DOHH2 (cell line): Measurements from ENCODE around the gene GAMT.

Source experiments
- H3F3A ChIP-seq: fragments of 200-600 bp; sonication (generic), shearing (Covaris generic); 2 replicates; pipeline ENCODE4 v1.6.0; 2016; ENCODE audit warnings: antibody characterized with exemption, mild to moderate bottlenecking; ENCODE audit not compliant: control insufficient read depth, insufficient read depth
- H3K27ac ChIP-seq: fragments of 200-600 bp; sonication (generic); 2 replicates; pipeline ENCODE4 v1.5.1; 2014; ENCODE audit warnings: low read depth, mild to moderate bottlenecking, low read length, moderate library complexity
- H3K27me3 ChIP-seq: fragments of 200-600 bp; sonication (generic); 2 replicates; pipeline ENCODE4 v1.6.1; 2014; ENCODE audit warnings: mild to moderate bottlenecking, low read length, mixed read lengths; ENCODE audit not compliant: control insufficient read depth
- H3K36me3 ChIP-seq: fragments of 200-600 bp; sonication (generic); 2 replicates; pipeline ENCODE4 v1.6.1; 2014; ENCODE audit warnings: mild to moderate bottlenecking, low read length, moderate library complexity, mixed read lengths; ENCODE audit not compliant: control insufficient read depth
- H3K4me1 ChIP-seq: fragments of 200-600 bp; sonication (generic); 2 replicates; pipeline ENCODE4 v1.6.1; 2014; ENCODE audit warnings: mild to moderate bottlenecking, low read length, mixed read lengths; ENCODE audit not compliant: control insufficient read depth
- H3K4me2 ChIP-seq: fragments of 200-600 bp; sonication (generic); 2 replicates; pipeline ENCODE4 v1.6.0; 2014; ENCODE audit warnings: mild to moderate bottlenecking, low read length, moderate library complexity
- H3K4me3 ChIP-seq: fragments of 200-600 bp; sonication (generic); 2 replicates; pipeline ENCODE4 v1.5.1; 2014; ENCODE audit warnings: mild to moderate bottlenecking, low read length, mixed read lengths
- H3K79me2 ChIP-seq: fragments of 200-600 bp; sonication (generic); 2 replicates; pipeline ENCODE4 v1.6.1; 2014; ENCODE audit warnings: mild to moderate bottlenecking, low read length, mixed read lengths; ENCODE audit not compliant: control insufficient read depth
- H3K9me2 ChIP-seq: fragments of 200-600 bp; sonication (generic); replicated peaks from 2 replicates; pipeline ENCODE4 v1.6.1; 2014; ENCODE audit warnings: mild to moderate bottlenecking, low read length, mixed read lengths; ENCODE audit not compliant: control insufficient read depth
- H3K9me3 ChIP-seq: fragments of 200-600 bp; sonication (generic); 2 replicates; pipeline ENCODE4 v1.6.1; 2014; ENCODE audit warnings: antibody characterized with exemption, low read length, mixed read lengths; ENCODE audit not compliant: control insufficient read depth, insufficient read depth
- H4K20me1 ChIP-seq: fragments of 200-600 bp; sonication (generic); 2 replicates; pipeline ENCODE4 v1.6.0; 2014; ENCODE audit warnings: low read depth, mild to moderate bottlenecking, antibody characterized with exemption, low read length, moderate library complexity; ENCODE audit not compliant: control insufficient read depth, insufficient read depth
- EZH2phosphoT487 ChIP-seq: fragments of 200-600 bp; sonication (generic); IDR thresholded peaks from 2 replicates; pipeline ENCODE4 v1.6.1; 2017; ENCODE audit warnings: borderline replicate concordance, mild to moderate bottlenecking, antibody characterized with exemption, low read length, moderate library complexity, mixed read lengths
- TF ChIP-seq, protein P1 (sequence below): fragments of 200-600 bp; sonication (generic); IDR thresholded peaks from one replicate; pipeline ENCODE4 v1.5.1; 2014; ENCODE audit warnings: antibody characterized with exemption, mild to moderate bottlenecking, low read depth, low read length; ENCODE audit not compliant: poor library complexity, severe bottlenecking

GAMT gene

DNA sequence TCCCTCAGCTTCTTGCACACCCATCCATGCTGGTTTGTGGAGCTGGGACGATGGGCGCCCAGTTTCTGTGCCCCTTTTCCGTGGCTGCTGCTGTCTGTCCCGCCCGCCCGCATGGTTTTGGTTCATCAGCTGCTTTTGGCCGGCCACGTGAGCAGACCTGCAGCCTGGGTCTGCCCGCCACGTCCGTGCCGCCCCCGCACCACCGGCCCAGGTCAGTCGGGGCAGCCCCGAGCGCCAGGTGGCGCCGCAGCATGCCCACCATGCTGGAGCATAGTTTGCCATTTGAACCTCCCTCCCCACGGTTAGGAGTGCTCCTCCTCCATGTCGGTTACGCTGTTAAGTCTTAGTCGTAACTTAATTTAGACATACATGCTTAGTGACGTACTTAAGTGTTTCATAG, 21.6 kb upstream of the GAMT start:
- Histone ChIP-seq H3K4me1 (no peaks in the 10 kb centered on the region), H3K27me3 (no peaks in the 10 kb centered on the region), H3F3A (no peaks in the 10 kb centered on the region), H3K27ac (no peak overlapping the region), H3K4me3 (no peak overlapping the region), H4K20me1 (no peaks in the 10 kb centered on the region; the same call in 1 of the 2 replicates), H3K79me2 (peaks cover 83% of the 10 kb centered on the region), H3K9me2 (no peaks in the 10 kb centered on the region), H3K36me3 (peaks cover 95% of the 10 kb centered on the region), H3K4me2 (no peak overlapping the region), H3K9me3 (no peaks in the 10 kb centered on the region)
- TF ChIP-seq, protein P1, sequence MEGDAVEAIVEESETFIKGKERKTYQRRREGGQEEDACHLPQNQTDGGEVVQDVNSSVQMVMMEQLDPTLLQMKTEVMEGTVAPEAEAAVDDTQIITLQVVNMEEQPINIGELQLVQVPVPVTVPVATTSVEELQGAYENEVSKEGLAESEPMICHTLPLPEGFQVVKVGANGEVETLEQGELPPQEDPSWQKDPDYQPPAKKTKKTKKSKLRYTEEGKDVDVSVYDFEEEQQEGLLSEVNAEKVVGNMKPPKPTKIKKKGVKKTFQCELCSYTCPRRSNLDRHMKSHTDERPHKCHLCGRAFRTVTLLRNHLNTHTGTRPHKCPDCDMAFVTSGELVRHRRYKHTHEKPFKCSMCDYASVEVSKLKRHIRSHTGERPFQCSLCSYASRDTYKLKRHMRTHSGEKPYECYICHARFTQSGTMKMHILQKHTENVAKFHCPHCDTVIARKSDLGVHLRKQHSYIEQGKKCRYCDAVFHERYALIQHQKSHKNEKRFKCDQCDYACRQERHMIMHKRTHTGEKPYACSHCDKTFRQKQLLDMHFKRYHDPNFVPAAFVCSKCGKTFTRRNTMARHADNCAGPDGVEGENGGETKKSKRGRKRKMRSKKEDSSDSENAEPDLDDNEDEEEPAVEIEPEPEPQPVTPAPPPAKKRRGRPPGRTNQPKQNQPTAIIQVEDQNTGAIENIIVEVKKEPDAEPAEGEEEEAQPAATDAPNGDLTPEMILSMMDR: no peak
- TF ChIP-seq EZH2phosphoT487: no peak

DNA sequence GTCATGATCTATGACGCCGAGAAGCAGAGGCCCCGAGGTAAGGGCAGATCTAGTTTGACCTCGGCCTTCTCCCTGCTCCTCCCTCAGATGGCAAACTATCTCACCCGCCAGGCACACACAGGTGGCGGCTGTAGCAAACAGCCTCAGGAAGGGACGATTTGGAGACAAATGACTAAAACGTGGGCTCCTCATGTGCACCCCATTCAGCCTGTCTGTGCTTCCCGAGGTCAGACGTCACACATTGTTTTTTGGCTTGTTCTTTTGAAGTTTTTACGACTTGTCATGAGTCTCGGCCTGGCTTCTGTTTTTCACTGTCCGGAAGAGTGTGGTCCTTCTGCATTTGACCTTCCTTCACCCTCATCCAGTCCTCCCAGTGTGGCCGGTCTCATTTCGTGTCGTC, 21.0 kb upstream of the GAMT start:
- no peaks in the 10 kb centered on the region for H3F3A ChIP-seq
- no peaks in the 10 kb centered on the region for H3K4me1 ChIP-seq
- H3K9me3 ChIP-seq: no peaks in the 10 kb centered on the region
- TF ChIP-seq, protein P1: no peak
- TF ChIP-seq EZH2phosphoT487: no peak
- no peaks in the 10 kb centered on the region for H3K27me3 ChIP-seq
- H3K36me3 ChIP-seq: peaks cover 95% of the 10 kb centered on the region
- H3K27ac ChIP-seq: no peak overlapping the region
- H3K9me2 ChIP-seq: no peaks in the 10 kb centered on the region
- H3K79me2 ChIP-seq: peaks cover 84% of the 10 kb centered on the region
- no peak overlapping the region for H3K4me3 ChIP-seq
- H3K4me2 ChIP-seq: no peak overlapping the region
- no peaks in the 10 kb centered on the region; the same call in 1 of the 2 replicates for H4K20me1 ChIP-seq

DNA sequence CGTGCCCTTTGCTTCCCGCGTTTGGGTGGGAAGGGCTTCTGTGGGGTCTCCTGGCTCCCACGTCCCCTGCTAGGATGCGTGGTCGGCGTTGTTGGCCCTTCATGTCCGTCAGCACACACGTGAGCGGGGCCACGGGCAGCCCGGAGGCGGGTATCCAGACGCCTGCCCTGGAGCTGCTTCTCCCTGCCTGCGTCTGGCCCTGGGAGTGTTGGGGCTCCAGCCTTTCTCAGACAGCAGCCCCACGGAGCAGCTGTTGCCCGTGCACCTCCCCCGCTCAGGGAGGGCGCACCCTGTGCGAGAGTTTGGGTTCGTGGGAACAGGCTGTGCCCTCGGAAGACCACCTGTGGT, 20.6 kb upstream of the GAMT start:
- no peaks in the 10 kb centered on the region for H3K27me3 ChIP-seq
- no peak overlapping the region for H3K4me2 ChIP-seq
- H3K4me1 ChIP-seq: no peaks in the 10 kb centered on the region
- H3K9me3 ChIP-seq: no peaks in the 10 kb centered on the region
- H3K4me3 ChIP-seq: no peak overlapping the region
- H4K20me1 ChIP-seq: no peaks in the 10 kb centered on the region; the same call in 1 of the 2 replicates
- no peaks in the 10 kb centered on the region for H3K9me2 ChIP-seq
- H3F3A ChIP-seq: no peaks in the 10 kb centered on the region
- H3K79me2 ChIP-seq: peaks cover 86% of the 10 kb centered on the region
- peaks cover 95% of the 10 kb centered on the region for H3K36me3 ChIP-seq
- no peak overlapping the region for H3K27ac ChIP-seq
- no peak for TF ChIP-seq EZH2phosphoT487
- TF ChIP-seq, protein P1: no peak
